ENCODE data around the gene MYH7B. TPM values are rescaled to one million over a fixed set of nuclear protein-coding genes. Genes with fewer than 3 reads are reported as not detected.

The MYH7B gene
- total and polyA plus RNA-seq, 2 donors (not counting 1 experiment from before 2014, with no cell fraction given), result 0.03 to 0.33 TPM

- no peak overlapping the region for H3K9ac ChIP-seq (ENCODE audit: insufficient read depth, low read length)
These were observed 4.0 kb upstream of the MYH7B start for GRCh38 chr20:34951652-34952051.

GRCh38 chr20:34952671-34953070 lies 3.0 kb upstream of the MYH7B start:
- peaks cover 5% of the 10 kb centered on the region for H3K4me1 ChIP-seq (ENCODE audit: control insufficient read depth, extremely low read depth, insufficient read depth, low read length)
- H2AFZ ChIP-seq (ENCODE audit: low read length), result no peak overlapping the region
- no peaks in the 10 kb centered on the region for H3K36me3 ChIP-seq (ENCODE audit: control insufficient read depth, insufficient read depth, low read length)
- H3K27me3 ChIP-seq (ENCODE audit: control insufficient read depth, insufficient read depth, low read length), result no peaks in the 10 kb centered on the region
- no peaks in the 10 kb centered on the region for H4K20me1 ChIP-seq (ENCODE audit: control insufficient read depth, extremely low read depth, insufficient read depth, low read length)
- no peak overlapping the region for H3K27ac ChIP-seq (ENCODE audit: insufficient read depth, low read length)
- peak in 1 of 2 donors; percentile 80 for DNase-seq (ENCODE audit: low read depth in 2 of 2)
- H3K4me2 ChIP-seq (ENCODE audit: extremely low read depth, insufficient read depth, low read length), result no peak overlapping the region
- no peak overlapping the region for H3K4me3 ChIP-seq (replicated peaks in 1 of 4; ENCODE audit: control extremely low read depth in 1 of 4, insufficient read depth in 1 of 4, low read depth in 3 of 4, low read length in 4 of 4)
- H3K9me3 ChIP-seq (ENCODE audit: control insufficient read depth, insufficient read depth, low read depth, low read length), result no peaks in the 10 kb centered on the region
- TF ChIP-seq CTCF (conservative IDR thresholded peaks at IDR 0.05 in 1 of 2, IDR thresholded peaks at IDR 0.05 in 1 of 2; ENCODE audit: low read depth in 1 of 2, low read length in 2 of 2) (no peak), EZH2 (IDR thresholded peaks at IDR 0.05; ENCODE audit: low read length, missing control alignments) (no peak)
- H3K79me2 ChIP-seq (ENCODE audit: control insufficient read depth, insufficient read depth, low read length), result peaks cover 7% of the 10 kb centered on the region
- no peak overlapping the region for H3K9ac ChIP-seq (ENCODE audit: insufficient read depth, low read length)

More at GRCh38 chr20:34951652-34952051, 4.0 kb upstream of the MYH7B start:
- Histone ChIP-seq H3K36me3 (ENCODE audit: control insufficient read depth, insufficient read depth, low read length) (no peaks in the 10 kb centered on the region), H3K9me3 (ENCODE audit: control insufficient read depth, insufficient read depth, low read depth, low read length) (no peaks in the 10 kb centered on the region), H3K27ac (ENCODE audit: insufficient read depth, low read length) (no peak overlapping the region), H3K27me3 (ENCODE audit: control insufficient read depth, insufficient read depth, low read length) (no peaks in the 10 kb centered on the region), H3K79me2 (ENCODE audit: control insufficient read depth, insufficient read depth, low read length) (peaks cover 7% of the 10 kb centered on the region), H4K20me1 (ENCODE audit: control insufficient read depth, extremely low read depth, insufficient read depth, low read length) (no peaks in the 10 kb centered on the region), H3K4me2 (ENCODE audit: extremely low read depth, insufficient read depth, low read length) (no peak overlapping the region), H3K4me3 (replicated peaks in 1 of 4; ENCODE audit: control extremely low read depth in 1 of 4, insufficient read depth in 1 of 4, low read depth in 3 of 4, low read length in 4 of 4) (no peak overlapping the region), H2AFZ (ENCODE audit: low read length) (no peak overlapping the region), H3K4me1 (ENCODE audit: control insufficient read depth, extremely low read depth, insufficient read depth, low read length) (peaks cover 5% of the 10 kb centered on the region)
- no peak for DNase-seq (ENCODE audit: low read depth in 2 of 2)
- no peak for TF ChIP-seq CTCF (conservative IDR thresholded peaks at IDR 0.05 in 1 of 2, IDR thresholded peaks at IDR 0.05 in 1 of 2; ENCODE audit: low read depth in 1 of 2, low read length in 2 of 2)
- no peak for TF ChIP-seq EZH2 (IDR thresholded peaks at IDR 0.05; ENCODE audit: low read length, missing control alignments)

- Histone ChIP-seq H3K4me1 (ENCODE audit: control insufficient read depth, extremely low read depth, insufficient read depth, low read length) (peaks cover 4% of the 10 kb centered on the region), H3K9ac (ENCODE audit: insufficient read depth, low read length) (no peak overlapping the region), H3K79me2 (ENCODE audit: control insufficient read depth, insufficient read depth, low read length) (peaks cover 7% of the 10 kb centered on the region), H3K4me2 (ENCODE audit: extremely low read depth, insufficient read depth, low read length) (no peak overlapping the region), H3K9me3 (ENCODE audit: control insufficient read depth, insufficient read depth, low read depth, low read length) (no peaks in the 10 kb centered on the region), H3K27ac (ENCODE audit: insufficient read depth, low read length) (no peak overlapping the region), H3K27me3 (ENCODE audit: control insufficient read depth, insufficient read depth, low read length) (no peaks in the 10 kb centered on the region), H3K4me3 (replicated peaks in 1 of 4; ENCODE audit: control extremely low read depth in 1 of 4, insufficient read depth in 1 of 4, low read depth in 3 of 4, low read length in 4 of 4) (no peak overlapping the region), H2AFZ (ENCODE audit: low read length) (no peak overlapping the region), H3K36me3 (ENCODE audit: control insufficient read depth, insufficient read depth, low read length) (no peaks in the 10 kb centered on the region), H4K20me1 (ENCODE audit: control insufficient read depth, extremely low read depth, insufficient read depth, low read length) (no peaks in the 10 kb centered on the region)
- TF ChIP-seq CTCF (conservative IDR thresholded peaks at IDR 0.05 in 1 of 2, IDR thresholded peaks at IDR 0.05 in 1 of 2; ENCODE audit: low read depth in 1 of 2, low read length in 2 of 2) (no peak), EZH2 (IDR thresholded peaks at IDR 0.05; ENCODE audit: low read length, missing control alignments) (no peak)
- DNase-seq (ENCODE audit: low read depth in 2 of 2), result no peak
These were observed 1.7 kb upstream of the MYH7B start for GRCh38 chr20:34953960-34954359.
